HG03378 (cell line): Measurements from ENCODE around the gene MCTP1.
"Not testable (repeated sequence)": the region's sequence is repeated elsewhere in the genome, so short reads cannot be mapped to it uniquely, and the experiment has no call there.

ENCODE experiments used
- ATAC-seq: cut with Tn5 transposase; IDR thresholded peaks from one replicate; pipeline ENCODE4 v1.9.1; 2021; ENCODE audit warnings: mild to moderate bottlenecking, moderate library complexity; ENCODE audit not compliant: unreplicated experiment

MCTP1 gene

GRCh38 chr5:95184924-95185323 is 100.0 kb downstream of the MCTP1 start:
- ATAC-seq, result no peak

GRCh38 chr5:95181644-95182043 is 103.2 kb downstream of the MCTP1 start:
- no peak for ATAC-seq

- ATAC-seq, result no peak
Measured at GRCh38 chr5:95178046-95178651, 106.7 kb downstream of the MCTP1 start.

GRCh38 chr5:95177456-95177855 is 107.4 kb downstream of the MCTP1 start:
- no peak for ATAC-seq

- ATAC-seq, result no peak
Measured at GRCh38 chr5:95175106-95175505, 109.8 kb downstream of the MCTP1 start.

GRCh38 chr5:95172659-95173058 is 112.2 kb downstream of the MCTP1 start:
- ATAC-seq, result no peak

GRCh38 chr5:95164861-95165260 is 120.0 kb downstream of the MCTP1 start:
- ATAC-seq, result no peak

- no peak for ATAC-seq
Measured at GRCh38 chr5:95163079-95163478, 121.8 kb downstream of the MCTP1 start.

- ATAC-seq, result no peak
Measured at GRCh38 chr5:95162231-95162992, 122.5 kb downstream of the MCTP1 start.

GRCh38 chr5:95159603-95160002 is 125.3 kb downstream of the MCTP1 start:
- no peak for ATAC-seq

GRCh38 chr5:95155888-95156287 is 129.0 kb downstream of the MCTP1 start:
- no peak for ATAC-seq

- ATAC-seq, result no peak
Measured at GRCh38 chr5:95153511-95153910, 131.4 kb downstream of the MCTP1 start.

- ATAC-seq, result no peak
Measured at GRCh38 chr5:95152535-95152934, 132.4 kb downstream of the MCTP1 start.

GRCh38 chr5:95152131-95152530 is 132.8 kb downstream of the MCTP1 start:
- no peak for ATAC-seq

- no peak for ATAC-seq
Measured at GRCh38 chr5:95151694-95152093, 133.2 kb downstream of the MCTP1 start.

- ATAC-seq, result no peak
Measured at GRCh38 chr5:95149387-95149786, 135.5 kb downstream of the MCTP1 start.

GRCh38 chr5:95148453-95148852 is 136.4 kb downstream of the MCTP1 start:
- no peak for ATAC-seq

- ATAC-seq, result not testable (repeated sequence)
Measured at GRCh38 chr5:95143858-95144257, 141.0 kb downstream of the MCTP1 start.

GRCh38 chr5:95142145-95142544 is 142.7 kb downstream of the MCTP1 start:
- ATAC-seq, result no peak

GRCh38 chr5:95141141-95141540 is 143.8 kb downstream of the MCTP1 start:
- no peak for ATAC-seq

GRCh38 chr5:95134326-95134725 is 150.6 kb downstream of the MCTP1 start:
- no peak for ATAC-seq

- no peak for ATAC-seq
Measured at GRCh38 chr5:95132096-95132495, 152.8 kb downstream of the MCTP1 start.

GRCh38 chr5:95130941-95131340 is 154.0 kb downstream of the MCTP1 start:
- ATAC-seq, result no peak
